IMR-90 (cell line): Measurements from ENCODE around the gene VAMP3. TPM values are rescaled to one million over a fixed set of nuclear protein-coding genes. Genes with fewer than 3 reads are reported as not detected.

ENCODE experiments used
- ATAC-seq: fragments of 200-7000 bp; cut with Tn5 transposase; 2 replicates; pipeline ENCODE4 v1.9.1; 2020; ENCODE audit warnings: low read depth, mild to moderate bottlenecking, moderate library complexity
- BruUV-seq: library from RNA; stranded (reverse); fragments of 400-500 nt; replicated peaks from 2 replicates; lab custom pipeline; 2021; lab: Mats Ljungman, UMichigan
- CTCF ChIA-PET: fragments of 300-600 bp; formaldehyde crosslinking; extraction: SDS; loops from one replicate; lab custom pipeline; 2021; ENCODE audit warnings: antibody characterized with exemption; lab: Yijun Ruan, JAX
- POLR2A ChIA-PET: fragments of 300-600 bp; sonication (Branson Sonifier 250); formaldehyde crosslinking; loops from one replicate; lab custom pipeline; 2022; ENCODE audit warnings: antibody characterized with exemption; ENCODE audit not compliant: unreplicated experiment; lab: Charles Lee
- DNase-seq: peaks from one replicate; pipeline ENCODE4 v3.0.0; 2013
- H2AFZ ChIP-seq: replicated peaks from 2 replicates; pipeline ENCODE3; 2013; ENCODE audit warnings: low read length, mild to moderate bottlenecking; ENCODE audit not compliant: poor library complexity
- H2AK5ac ChIP-seq: 2 replicates; pipeline ENCODE4 v1.6.1; 2013; ENCODE audit warnings: low read depth, low read length, inconsistent platforms
- H2AK9ac ChIP-seq: replicated peaks from 2 replicates; pipeline ENCODE3; 2013; ENCODE audit warnings: mild to moderate bottlenecking, low read depth, low read length, moderate library complexity; ENCODE audit not compliant: poor library complexity
- H2BK120ac ChIP-seq: 2 replicates; pipeline ENCODE4 v1.6.1; 2013; ENCODE audit warnings: low read depth, low read length, inconsistent platforms
- H2BK15ac ChIP-seq: 3 replicates; pipeline ENCODE4 v1.6.1; 2013; ENCODE audit warnings: low read depth, low read length, inconsistent platforms
- H2BK20ac ChIP-seq: 2 replicates; pipeline ENCODE4 v1.6.1; 2013; ENCODE audit warnings: low read depth, mild to moderate bottlenecking, inconsistent platforms, low read length, moderate library complexity
- H2BK5ac ChIP-seq: 2 replicates; pipeline ENCODE4 v1.6.1; 2013; ENCODE audit warnings: mild to moderate bottlenecking, low read depth, low read length, inconsistent platforms; ENCODE audit not compliant: poor library complexity, severe bottlenecking
- H3K14ac ChIP-seq: replicated peaks from 2 replicates; pipeline ENCODE4 v1.6.1; 2013; ENCODE audit warnings: low read depth, low read length, inconsistent platforms
- H3K18ac ChIP-seq: 2 replicates; pipeline ENCODE4 v1.6.1; 2013; ENCODE audit warnings: low read depth, low read length, control low read depth
- H3K23ac ChIP-seq: 2 replicates; pipeline ENCODE4 v1.6.1; 2013; ENCODE audit warnings: low read depth, low read length, inconsistent platforms
- H3K27ac ChIP-seq: 2 replicates; pipeline ENCODE4 v1.5.1; 2013; ENCODE audit warnings: mild to moderate bottlenecking, control low read depth, low read length; ENCODE audit not compliant: insufficient read depth
- H3K27me3 ChIP-seq: 2 replicates; pipeline ENCODE4 v1.6.1; 2013; ENCODE audit warnings: low read length; ENCODE audit not compliant: control insufficient read depth, insufficient read depth
- H3K36me3 ChIP-seq: 2 replicates; pipeline ENCODE4 v1.6.1; 2013; ENCODE audit warnings: low read length, mixed read lengths; ENCODE audit not compliant: control insufficient read depth, insufficient read depth
- H3K4ac ChIP-seq: 2 replicates; pipeline ENCODE4 v1.6.1; 2013; ENCODE audit warnings: low read depth, low read length, inconsistent platforms
- H3K4me1 ChIP-seq: 2 replicates; pipeline ENCODE4 v1.6.1; 2013; ENCODE audit warnings: low read length, mixed read lengths; ENCODE audit not compliant: control insufficient read depth, insufficient read depth
- H3K4me2 ChIP-seq: 2 replicates; pipeline ENCODE4 v1.6.1; 2013; ENCODE audit warnings: low read depth, mild to moderate bottlenecking, control low read depth, low read length, moderate library complexity
- H3K4me3 ChIP-seq: 2 replicates; pipeline ENCODE4 v1.5.1; 2013; ENCODE audit warnings: low read depth, mild to moderate bottlenecking, control low read depth, low read length, moderate library complexity; ENCODE audit not compliant: insufficient read depth
- H3K56ac ChIP-seq: 2 replicates; pipeline ENCODE4 v1.6.1; 2013; ENCODE audit warnings: low read length, inconsistent platforms; ENCODE audit not compliant: insufficient read depth; ENCODE audit errors: extremely low read depth
- H3K79me1 ChIP-seq, 2 experiments: 2 replicates each; pipeline ENCODE4 v1.6.1; 2013; ENCODE audit warnings: low read length in 2 of 2, inconsistent platforms in 1 of 2, low read depth in 1 of 2
- H3K9ac ChIP-seq: 2 replicates; pipeline ENCODE4 v1.6.1; 2013; ENCODE audit warnings: low read depth, low read length, control low read depth
- H3K9me1 ChIP-seq: 2 replicates; pipeline ENCODE4 v1.6.1; 2013; ENCODE audit warnings: low read length, inconsistent platforms; ENCODE audit not compliant: insufficient read depth
- H3K9me3 ChIP-seq: 2 replicates; pipeline ENCODE4 v1.6.1; 2013; ENCODE audit warnings: low read length; ENCODE audit not compliant: control insufficient read depth, insufficient read depth
- H4K20me1 ChIP-seq: 2 replicates; pipeline ENCODE4 v1.6.1; 2013; ENCODE audit warnings: low read length, inconsistent platforms; ENCODE audit not compliant: insufficient read depth
- H4K5ac ChIP-seq: 2 replicates; pipeline ENCODE4 v1.6.1; 2013; ENCODE audit warnings: mild to moderate bottlenecking, low read depth, low read length, control low read depth
- H4K8ac ChIP-seq, 2 experiments: 2 replicates each; pipeline ENCODE4 v1.6.1; 2013; ENCODE audit warnings: low read depth in 2 of 2, low read length in 2 of 2, control low read depth in 1 of 2, inconsistent platforms in 1 of 2
- H4K91ac ChIP-seq: 2 replicates; pipeline ENCODE4 v1.6.1; 2013; ENCODE audit warnings: low read depth, low read length, inconsistent platforms; ENCODE audit not compliant: insufficient read depth
- BHLHE40 ChIP-seq: fragments of 150-350 bp; IDR thresholded peaks from 2 replicates; pipeline ENCODE4 v1.6.1; 2016; ENCODE audit warnings: mild to moderate bottlenecking, low read depth, low read length
- CEBPB ChIP-seq: IDR thresholded peaks from 2 replicates; pipeline ENCODE4 v1.6.1; 2012; ENCODE audit warnings: low read depth, low read length, improper control_type of control experiment
- CHD1 ChIP-seq: IDR thresholded peaks from 2 replicates; pipeline ENCODE4 v1.6.1; 2012; ENCODE audit warnings: low read depth, low read length, improper control_type of control experiment
- ELK1 ChIP-seq: fragments of 150-350 bp; IDR thresholded peaks from 2 replicates; pipeline ENCODE4 v1.6.1; 2016; ENCODE audit warnings: low read depth, mild to moderate bottlenecking, low read length, moderate library complexity, borderline replicate concordance
- MAFK ChIP-seq: IDR thresholded peaks from 2 replicates; pipeline ENCODE4 v1.6.1; 2012; ENCODE audit warnings: low read depth, low read length, improper control_type of control experiment
- MAZ ChIP-seq: IDR thresholded peaks from 2 replicates; pipeline ENCODE4 v1.6.1; 2012; ENCODE audit warnings: low read depth, mild to moderate bottlenecking, low read length, improper control_type of control experiment, moderate library complexity, borderline replicate concordance
- RAD21 ChIP-seq: IDR thresholded peaks from 2 replicates; pipeline ENCODE4 v1.6.1; 2012; ENCODE audit warnings: low read length, improper control_type of control experiment
- WGBS, 2 experiments: methylation state at CpG; one replicate each; pipeline versions ENCODE4 v1.1.5 to v1.1.7; 2013; ENCODE audit warnings: missing lambda C conversion rate in 2 of 2; ENCODE audit not compliant: insufficient read length in 1 of 2; ENCODE audit errors: extremely low coverage in 2 of 2; 5-methylcytosine and 5-hydroxymethylcytosine counted together
- dilution Hi-C: fragments of 300-500 bp; cut with HindIII; formaldehyde crosslinking; loops from one replicate; pipeline ENCODE4 v1.14.3; 2018; ENCODE audit warnings: low sequenced_read_pairs; ENCODE audit not compliant: unreplicated experiment
- in situ Hi-C: fragments of 300-500 bp; cut with MboI; formaldehyde crosslinking; loops from 3 replicates; pipeline ENCODE4 v1.14.3; 2019; ENCODE audit warnings: low sequenced_read_pairs, inconsistent platforms, mixed read lengths
- intact Hi-C: fragments of 100-400 bp; cut with micrococcal nuclease; formaldehyde crosslinking; loops from 2 replicates; pipeline ENCODE4 v1.10.0; 2022
- polyA plus RNA-seq, 3 experiments: library from polyadenylated mRNA; depleted of rRNA; stranded (reverse); fragments of >200 nt; gene quantifications; 2 replicates each; pipeline ENCODE4 v1.2.3, GENCODE V29; 2012; ENCODE audit warnings: low replicate concordance in 1 of 3
- total RNA-seq: library from RNA; depleted of rRNA; stranded (reverse); fragments of >200 nt; gene quantifications from 2 replicates; pipeline ENCODE4 v1.2.3, GENCODE V29; 2012

The VAMP3 gene
- total and polyA plus RNA-seq, 2 of the 4 experiments (the other 2 are of a cell fraction), result 99.1 to 354 TPM

- Histone ChIP-seq H3K36me3 (peaks cover 18% of the 10 kb centered on the region), H3K4me1 (peaks cover 6% of the 10 kb centered on the region; the same call in 1 of the 2 replicates), H4K91ac (no peak overlapping the region), H3K9me3 (no peaks in the 10 kb centered on the region), H4K5ac (no peak overlapping the region), H3K4me2 (no peak overlapping the region), H2BK5ac (no peak overlapping the region), H2BK20ac (no peak overlapping the region), H4K8ac (no peak overlapping the region), H3K9me1 (no peaks in the 10 kb centered on the region; the same call in 1 of the 2 replicates), H3K4me3 (no peak overlapping the region), H2AFZ (no peak overlapping the region), H3K23ac (no peak overlapping the region), H4K20me1 (peaks cover 4% of the 10 kb centered on the region; the same call in 1 of the 2 replicates), H3K79me1 (peaks cover 19 to 27% of the 10 kb centered on the region in 2 experiments), H2AK9ac (no peak overlapping the region), H3K14ac (no peak overlapping the region), H3K56ac (no peak overlapping the region), H3K27ac (no peak overlapping the region), H2BK15ac (no peak overlapping the region), H3K4ac (no peak overlapping the region), H3K18ac (no peak overlapping the region), H3K9ac (no peak overlapping the region), H2AK5ac (no peak overlapping the region), H3K27me3 (no peaks in the 10 kb centered on the region), H2BK120ac (no peak overlapping the region)
- BruUV-seq, result no TSS peak
- WGBS, 2 experiments, result 100% methylated on average over 2 of the region's 4 CpGs; no CpG with 5 or more reads in 1 of the 2 experiments
- DNase-seq (no peak), ATAC-seq (no peak)
- intact Hi-C loops (no loop called here), in situ Hi-C loops (no loop called here), dilution Hi-C loops (no loop called here)
- TF ChIP-seq MAFK, result no peak
- TF ChIP-seq RAD21, result no peak
- TF ChIP-seq ELK1, result no peak
- no peak for TF ChIP-seq MAZ
- no peak for TF ChIP-seq BHLHE40
- TF ChIP-seq CEBPB, result no peak
- TF ChIP-seq CHD1, result no peak
- ChIA-PET CTCF (interaction anchor here (1.1 kb wide), 1 partner anchor 25 kb away, joined by 3 read pairs; no protein-coding TSS in a partner anchor), POLR2A (no interaction called here)
These were observed 7.1 kb downstream of the VAMP3 start for GRCh38 chr1:7778133-7778628.
